Esophagus squamous epithelium (tissue), 4 donors: Measurements from ENCODE around the gene CDC42BPG.

ENCODE experiments used
- POLR2A ChIP-seq, 4 donors: fragments of 450-650 bp; IDR thresholded peaks; one replicate each; pipeline ENCODE4 v1.6.1; 2017; ENCODE audit warnings: antibody characterized with exemption in 4 of 4, mild to moderate bottlenecking in 4 of 4, moderate library complexity in 3 of 4
- TF ChIP-seq, protein P1 (sequence below), 6 experiments: fragments of 450-650 bp in 4 of 6; fragments of 200-600 bp in 2 of 6; sonication (generic) in 2 of 6; IDR thresholded peaks; one replicate each; pipeline ENCODE4 v1.5.1; 2016 to 2019; ENCODE audit warnings: antibody characterized with exemption in 6 of 6, mild to moderate bottlenecking in 4 of 6, moderate library complexity in 4 of 6

DNA sequence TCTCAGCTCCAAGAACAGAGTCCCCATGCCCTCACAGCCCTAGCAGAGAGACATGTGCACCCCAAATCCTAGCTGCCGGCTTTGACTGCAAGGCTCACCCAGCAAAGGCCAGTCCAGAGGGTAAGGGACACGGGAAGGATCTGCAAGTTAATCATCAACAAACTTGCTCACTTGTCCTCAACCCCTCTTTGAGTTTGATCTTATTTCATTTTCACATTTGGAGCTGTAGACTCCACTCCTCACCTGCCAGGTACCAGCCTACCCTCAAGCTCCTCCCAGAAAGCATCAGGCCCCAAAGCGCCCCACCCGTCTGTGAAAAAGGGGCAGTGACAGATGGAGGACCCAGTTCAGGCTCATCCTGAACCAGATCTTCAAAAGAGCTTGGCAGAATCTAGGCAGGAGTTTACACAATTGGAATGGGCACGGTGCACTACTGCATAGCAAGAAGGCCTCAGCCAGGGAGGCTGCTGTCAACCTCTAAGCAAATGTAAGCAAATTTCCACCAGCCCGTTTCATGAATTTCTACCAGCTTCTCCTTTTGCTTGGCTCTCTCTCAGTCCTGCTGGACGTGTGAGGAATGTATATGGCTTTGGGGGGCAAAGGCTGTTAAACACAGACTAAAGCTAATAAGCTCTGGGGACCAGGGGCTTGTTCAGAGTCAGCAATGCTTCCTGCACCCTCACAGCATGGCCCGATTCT, 28.5 kb upstream of the CDC42BPG start:
- TF ChIP-seq, protein P1, sequence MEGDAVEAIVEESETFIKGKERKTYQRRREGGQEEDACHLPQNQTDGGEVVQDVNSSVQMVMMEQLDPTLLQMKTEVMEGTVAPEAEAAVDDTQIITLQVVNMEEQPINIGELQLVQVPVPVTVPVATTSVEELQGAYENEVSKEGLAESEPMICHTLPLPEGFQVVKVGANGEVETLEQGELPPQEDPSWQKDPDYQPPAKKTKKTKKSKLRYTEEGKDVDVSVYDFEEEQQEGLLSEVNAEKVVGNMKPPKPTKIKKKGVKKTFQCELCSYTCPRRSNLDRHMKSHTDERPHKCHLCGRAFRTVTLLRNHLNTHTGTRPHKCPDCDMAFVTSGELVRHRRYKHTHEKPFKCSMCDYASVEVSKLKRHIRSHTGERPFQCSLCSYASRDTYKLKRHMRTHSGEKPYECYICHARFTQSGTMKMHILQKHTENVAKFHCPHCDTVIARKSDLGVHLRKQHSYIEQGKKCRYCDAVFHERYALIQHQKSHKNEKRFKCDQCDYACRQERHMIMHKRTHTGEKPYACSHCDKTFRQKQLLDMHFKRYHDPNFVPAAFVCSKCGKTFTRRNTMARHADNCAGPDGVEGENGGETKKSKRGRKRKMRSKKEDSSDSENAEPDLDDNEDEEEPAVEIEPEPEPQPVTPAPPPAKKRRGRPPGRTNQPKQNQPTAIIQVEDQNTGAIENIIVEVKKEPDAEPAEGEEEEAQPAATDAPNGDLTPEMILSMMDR (IDR thresholded peaks at IDR 0.05): no peak
- TF ChIP-seq POLR2A (IDR thresholded peaks at IDR 0.05): no peak
